NCI-H187 (cell line): ENCODE data around the gene SVOPL.
A peak's percentile ranks its signal among the peaks of the same experiment; 100 is the strongest.

Experiments used
- DNase-seq, 2 experiments: peaks; one replicate each; lab custom pipeline; 2025; lab: John Stamatoyannopoulos, UW

The SVOPL gene

DNA sequence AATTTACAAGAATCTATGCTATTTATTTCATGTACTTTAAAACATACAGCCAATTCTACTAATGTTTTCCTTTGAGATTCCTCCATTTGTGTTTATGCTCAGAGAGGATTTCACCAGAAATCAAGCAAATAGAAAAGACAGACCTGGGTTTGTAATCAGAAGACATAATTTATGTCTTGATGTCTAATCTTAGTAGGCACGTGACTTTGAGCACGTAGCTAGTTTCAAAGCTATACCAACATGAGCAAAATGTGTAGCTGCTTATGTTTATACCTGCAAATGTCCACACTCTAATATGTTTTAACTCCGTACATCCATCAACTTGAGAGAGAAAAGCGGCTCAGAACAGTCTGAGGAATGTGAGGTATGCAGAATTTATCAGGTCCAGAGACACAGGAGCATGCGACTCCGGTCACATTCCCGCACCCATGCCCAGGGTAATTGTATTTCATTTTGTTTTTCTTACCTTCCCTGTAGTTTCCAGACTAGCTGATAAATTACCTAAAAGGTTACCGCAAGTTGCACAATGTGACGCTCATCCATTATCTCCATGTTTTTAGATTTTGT lies 40.0 kb downstream of the SVOPL start:
- no peak for DNase-seq

DNA sequence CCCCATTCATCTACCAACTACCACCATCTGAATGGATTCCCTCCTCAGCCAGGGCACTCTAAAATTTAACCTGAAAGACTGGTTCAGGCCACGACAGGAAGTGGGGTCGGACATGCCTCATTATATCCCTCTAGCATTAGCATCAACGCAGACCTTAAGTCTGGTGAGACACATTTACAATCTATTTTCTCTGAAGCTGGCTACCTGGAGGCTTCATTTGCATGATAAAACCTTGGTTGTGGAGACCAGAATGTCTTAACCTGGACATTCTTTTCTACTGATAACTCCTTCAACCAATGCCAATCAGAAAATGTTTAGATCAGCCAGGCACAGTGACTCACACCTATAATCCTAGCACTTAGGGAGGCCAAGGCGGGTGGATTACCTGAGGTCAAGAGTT lies 42.3 kb downstream of the SVOPL start:
- no peak for DNase-seq

DNA sequence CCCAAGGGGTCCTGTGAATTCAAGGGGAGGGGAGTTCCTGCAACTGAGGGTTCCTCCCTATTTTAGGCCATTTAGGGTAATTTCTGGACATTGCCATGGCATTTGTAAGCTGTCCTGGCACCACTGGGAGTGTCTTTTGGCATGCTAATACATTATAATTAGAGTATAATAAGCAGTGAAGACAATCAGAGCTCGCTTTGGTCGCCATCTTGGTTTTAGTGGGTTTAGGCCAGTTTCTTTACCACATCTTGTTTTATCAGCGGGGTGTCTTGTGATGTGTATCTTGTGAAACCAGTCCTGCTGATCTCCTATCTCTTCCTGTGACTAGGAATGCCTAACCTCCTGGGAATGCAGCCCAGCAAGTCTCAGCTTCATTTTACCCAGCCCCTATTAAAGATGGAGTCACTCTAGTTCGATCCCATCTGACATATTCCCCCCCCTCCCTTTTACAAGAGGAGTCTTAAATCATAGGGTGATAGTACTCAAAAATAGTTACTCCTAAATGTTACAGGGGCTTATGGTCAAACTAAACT lies 43.2 kb downstream of the SVOPL start:
- DNase-seq: no peak

DNA sequence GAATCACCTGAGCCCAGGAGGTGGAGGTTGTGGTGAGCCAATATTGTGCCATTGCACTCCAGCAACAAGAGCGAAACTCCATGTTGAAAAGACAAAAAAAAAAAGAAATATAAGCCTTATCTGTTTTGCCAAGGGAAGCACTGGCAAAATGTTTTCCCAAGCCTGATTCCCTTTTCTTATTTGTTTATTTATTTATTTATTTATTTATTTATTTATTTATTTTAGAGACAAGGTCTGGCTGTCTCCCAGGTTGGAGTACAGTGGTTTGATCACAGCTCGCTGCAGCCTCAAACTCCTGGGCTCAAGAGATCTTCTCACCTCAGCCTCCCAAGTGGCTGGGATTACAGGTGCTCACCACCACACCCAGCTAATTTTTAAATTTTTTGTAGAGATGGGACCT lies 44.2 kb downstream of the SVOPL start:
- no peak for DNase-seq

DNA sequence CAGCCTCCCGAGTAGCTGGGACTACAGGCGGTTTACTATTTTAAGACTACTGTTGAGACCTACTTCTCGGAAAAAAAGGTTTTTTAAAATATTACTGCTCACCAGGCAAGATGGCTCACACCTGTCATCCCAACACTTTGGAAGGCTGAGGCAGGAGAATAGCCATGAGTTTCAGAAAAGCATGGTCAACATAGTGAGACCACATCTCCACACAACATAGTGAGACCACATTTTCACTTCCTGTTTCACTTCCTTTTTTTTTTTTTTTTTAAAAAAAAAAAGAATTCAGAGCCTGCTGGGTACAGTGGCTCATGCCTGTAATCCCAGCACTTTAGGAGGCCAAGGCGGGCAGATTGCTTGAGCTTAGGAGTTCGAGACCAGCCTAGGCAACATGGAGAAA lies 46.5 kb downstream of the SVOPL start:
- no peak for DNase-seq

DNA sequence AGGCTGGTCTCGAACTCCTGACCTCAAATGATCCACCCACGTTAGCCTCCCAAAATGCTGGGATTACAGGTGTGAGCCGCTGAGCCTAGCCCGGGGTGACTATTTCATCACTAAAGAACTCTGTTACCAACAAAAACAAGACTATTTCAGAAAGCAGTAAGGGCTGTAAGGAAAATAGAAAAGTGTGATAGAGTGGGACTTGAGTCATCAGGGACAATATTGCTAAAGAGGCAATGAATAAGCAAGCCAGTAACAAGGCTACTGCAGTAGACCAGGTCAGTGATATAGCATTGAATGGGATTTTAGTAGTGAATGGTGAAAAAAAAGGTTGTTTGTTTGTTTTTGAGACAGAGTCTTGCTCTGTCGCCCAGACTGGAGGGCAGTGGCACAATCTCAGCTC lies 51.7 kb downstream of the SVOPL start:
- no peak for DNase-seq

DNA sequence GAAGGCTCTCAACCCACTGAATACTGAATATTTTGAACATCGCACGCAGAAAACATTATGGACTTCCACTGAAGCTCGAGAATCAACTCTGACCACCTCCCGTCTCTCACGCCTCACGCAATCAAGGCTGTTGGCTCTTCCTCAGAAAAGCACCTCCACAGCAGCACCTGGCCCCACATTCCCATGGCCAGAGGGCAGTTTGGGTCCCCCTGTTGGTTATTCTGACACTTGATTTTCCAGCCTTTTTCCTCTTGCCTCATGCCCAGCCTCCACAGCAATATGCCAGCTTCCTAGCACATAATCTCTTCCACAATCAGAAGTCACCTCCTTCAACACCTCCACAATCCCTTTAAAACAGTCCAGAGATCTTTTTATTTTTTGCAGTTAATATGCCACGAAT lies 55.9 kb downstream of the SVOPL start:
- no peak for DNase-seq

DNA sequence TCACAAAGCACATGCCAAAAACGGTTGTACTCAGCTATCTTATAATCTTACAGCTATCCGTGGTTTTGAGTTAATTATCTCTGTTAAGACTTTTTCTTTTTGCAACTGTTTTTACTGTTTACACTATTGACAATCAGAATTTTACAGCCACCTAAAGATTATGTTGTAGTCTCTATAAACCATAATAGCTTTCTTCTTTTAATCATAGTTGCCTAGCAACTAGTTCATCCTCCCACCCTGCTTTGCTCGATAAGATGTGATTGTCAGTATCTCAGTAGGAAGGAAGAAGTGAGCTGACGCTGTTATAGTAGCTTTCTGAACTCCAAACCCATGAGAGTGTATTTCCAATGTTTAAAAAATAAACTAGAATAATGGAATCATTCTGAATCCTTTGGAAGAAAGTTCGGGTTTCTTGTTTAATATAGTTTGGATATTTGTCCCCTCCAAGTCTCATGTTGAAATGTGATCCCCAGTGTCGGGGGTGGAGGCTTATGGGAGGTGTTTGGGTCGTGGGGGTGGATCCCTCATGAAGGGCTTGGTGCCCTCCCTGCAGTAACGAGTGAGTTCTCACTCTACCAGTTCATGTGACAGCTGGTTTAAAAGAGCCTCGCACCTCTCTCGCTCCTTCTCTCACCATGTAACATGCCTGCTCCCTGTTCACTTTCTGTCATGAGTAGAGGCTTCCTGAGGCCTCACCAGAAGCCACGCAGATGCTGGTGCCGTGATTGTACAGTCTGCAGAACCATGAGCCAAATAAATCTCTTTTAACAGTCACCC lies 68.1 kb downstream of the SVOPL start:
- no peak for DNase-seq

DNA sequence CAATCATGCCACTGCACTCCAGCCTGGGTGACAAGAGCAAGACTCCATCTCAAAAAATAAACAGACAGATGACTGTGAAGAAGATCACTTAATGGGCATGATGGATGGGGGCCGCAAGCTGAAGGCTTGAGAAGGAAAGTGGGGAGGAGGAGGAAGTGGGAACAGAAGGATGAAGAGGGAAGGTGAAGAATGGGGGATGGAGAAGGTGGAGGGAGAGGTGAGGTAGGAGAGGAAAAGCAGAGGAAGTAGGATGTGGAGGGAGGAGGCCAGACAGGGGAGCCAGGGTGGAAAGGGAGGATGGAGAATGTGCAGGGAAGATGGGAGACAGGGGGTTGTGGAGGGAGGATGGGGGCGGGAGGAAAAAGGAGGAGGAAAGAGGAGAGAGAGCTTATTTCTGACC lies 68.8 kb downstream of the SVOPL start:
- DNase-seq: no peak

DNA sequence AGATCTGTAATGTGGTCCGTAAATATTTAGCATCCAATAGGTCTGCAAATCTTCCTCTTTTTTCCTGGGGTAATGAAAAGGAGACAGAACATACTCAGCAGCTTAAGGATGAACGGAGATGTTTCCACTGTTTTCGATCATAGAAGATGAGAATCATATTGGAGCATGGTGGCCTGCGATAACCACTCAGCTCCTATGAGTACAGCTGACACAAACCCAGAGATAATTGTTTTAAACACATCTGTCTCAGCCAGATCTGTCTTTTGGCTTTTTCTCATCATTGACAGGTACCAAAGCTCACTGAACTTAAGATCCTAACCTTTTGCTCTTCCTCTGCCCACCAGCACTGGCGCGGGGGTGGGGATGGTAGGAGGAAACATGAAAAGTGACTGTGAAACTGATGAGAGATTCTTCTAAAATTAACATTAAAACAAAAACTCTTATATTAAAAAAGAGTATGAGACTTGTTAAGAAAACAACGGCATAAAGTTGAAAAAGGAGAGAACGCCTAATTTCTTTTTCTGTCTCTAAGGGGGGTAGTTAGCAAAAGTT lies 71.0 kb downstream of the SVOPL start:
- DNase-seq: no peak

DNA sequence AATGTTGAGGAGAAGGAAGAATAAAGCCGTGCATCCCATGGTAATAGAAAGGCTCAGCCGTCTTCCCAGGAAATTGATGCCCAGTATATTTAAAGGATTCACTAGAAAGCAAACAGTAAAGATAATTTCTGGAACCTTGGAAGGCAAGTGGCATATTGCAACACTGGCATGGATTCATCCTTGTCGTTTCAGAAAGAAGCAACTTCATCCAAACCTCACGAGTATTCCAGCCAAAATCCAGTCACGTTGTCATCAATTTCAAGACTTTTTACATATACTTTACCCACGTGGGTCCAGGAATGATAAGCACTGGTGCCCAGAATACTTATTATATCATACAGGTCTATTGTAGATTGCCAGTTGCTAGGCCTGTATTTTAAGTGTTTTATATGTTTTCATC lies 73.8 kb downstream of the SVOPL start:
- DNase-seq: no peak

DNA sequence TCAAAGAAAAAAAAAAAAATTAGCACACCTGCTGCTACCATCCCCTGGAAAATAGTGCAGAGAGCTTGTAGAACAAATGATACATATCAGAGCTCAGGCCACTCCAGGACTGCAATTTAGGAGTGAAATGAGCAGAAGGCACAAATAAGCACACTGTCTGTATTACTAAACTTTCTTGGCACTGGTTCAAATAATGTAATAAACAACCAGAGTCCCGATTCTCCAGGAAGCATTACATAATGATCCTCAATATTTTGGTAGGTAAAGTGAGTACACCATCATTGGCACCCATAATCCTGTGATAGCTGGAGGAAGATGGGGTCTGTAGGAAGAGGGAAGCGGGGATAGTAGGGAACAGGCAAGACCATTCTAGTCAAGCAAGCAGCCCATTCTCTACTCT lies 74.3 kb downstream of the SVOPL start:
- no peak for DNase-seq

DNA sequence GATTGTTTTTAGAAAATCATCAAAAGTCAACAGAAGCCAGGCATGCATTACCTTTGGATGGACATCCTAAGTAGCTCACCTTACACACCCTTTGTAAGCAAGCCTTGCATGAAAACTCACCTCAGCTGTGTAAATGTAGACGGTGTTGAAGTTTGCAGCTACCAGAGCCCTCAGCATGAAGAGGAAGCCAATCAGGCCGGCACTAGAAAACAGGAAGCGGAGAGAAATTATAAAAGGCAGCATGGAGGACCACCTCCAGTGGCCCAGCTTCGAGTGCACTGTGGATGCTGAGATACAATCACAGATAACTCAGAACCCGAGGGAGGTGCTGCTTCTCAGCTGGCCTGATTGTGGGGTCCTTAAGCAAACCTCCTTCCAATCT lies 75.3 kb downstream of the SVOPL start:
- DNase-seq: peak; percentile 51 to 53

DNA sequence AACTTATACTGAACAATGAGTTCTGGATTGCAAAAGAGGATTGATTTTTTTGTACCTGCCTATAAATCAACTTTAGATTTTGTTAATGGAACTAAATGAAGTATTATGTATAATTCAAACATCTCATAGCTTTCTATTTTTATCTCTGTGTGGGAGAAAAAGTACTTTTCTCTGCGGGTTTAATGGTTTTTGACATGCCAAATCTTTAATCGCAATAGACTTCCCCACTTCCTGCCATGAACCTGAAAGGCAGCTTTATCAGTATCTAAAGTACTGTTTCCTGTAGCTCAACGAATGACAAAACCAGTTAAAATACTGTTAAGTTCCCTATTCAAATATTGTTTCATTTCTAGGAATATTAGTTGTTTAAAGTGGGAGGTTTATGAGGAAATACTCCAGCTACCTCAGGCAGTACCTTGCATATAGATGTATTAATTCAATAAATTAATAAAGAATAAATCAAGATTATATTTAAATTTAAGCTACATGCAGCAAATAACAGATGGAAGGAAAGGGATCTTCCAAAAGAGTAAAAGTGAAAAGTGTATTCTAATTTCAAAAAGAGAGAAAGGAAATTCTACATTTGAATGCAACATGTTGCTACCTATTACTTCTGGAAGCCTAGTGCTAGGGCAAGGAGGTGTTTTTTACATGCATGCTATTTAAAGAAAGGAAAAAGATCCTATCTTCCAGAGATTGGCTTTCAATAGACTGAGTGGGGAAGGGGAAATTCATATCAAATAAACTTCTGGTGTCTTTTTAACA lies 75.9 kb downstream of the SVOPL start:
- DNase-seq: no peak

DNA sequence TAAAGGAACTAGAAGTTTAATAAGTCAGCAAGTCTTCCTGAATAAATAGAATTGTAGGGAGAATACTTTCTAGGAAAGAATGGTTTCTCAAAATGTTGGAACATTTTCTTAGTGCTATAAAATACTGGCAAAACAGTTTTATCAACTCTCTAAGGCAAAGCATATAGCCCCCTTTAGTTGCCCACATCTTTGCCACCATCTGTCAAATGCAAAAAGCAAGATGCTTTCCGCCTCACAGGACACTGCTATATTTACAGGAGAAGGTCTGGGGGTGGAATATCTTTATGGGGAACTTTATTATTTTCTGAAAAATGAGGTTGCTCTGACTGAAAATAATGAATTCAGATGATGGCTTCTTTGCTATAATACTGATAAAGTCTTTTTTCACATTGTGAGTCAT lies 78.3 kb downstream of the SVOPL start:
- no peak for DNase-seq

DNA sequence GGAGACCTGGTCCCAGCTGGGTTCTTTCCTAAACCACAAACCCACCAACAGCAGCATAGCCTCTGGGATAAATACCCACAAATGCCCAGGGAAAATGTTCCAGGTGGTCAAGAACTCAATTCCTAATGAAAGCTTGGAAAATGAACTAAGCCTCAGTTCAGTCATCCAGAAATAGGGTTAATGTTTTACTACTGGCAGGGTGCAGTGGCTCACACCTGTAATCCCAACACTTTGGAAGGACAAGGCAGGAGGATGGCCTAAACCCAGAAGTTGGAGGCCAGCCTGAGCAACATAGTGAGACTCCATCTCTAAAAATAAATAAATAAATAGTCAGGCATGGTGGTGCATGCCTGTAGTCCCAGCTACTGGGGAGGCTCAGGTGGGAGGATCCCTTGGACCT lies 82.2 kb downstream of the SVOPL start:
- no peak for DNase-seq

DNA sequence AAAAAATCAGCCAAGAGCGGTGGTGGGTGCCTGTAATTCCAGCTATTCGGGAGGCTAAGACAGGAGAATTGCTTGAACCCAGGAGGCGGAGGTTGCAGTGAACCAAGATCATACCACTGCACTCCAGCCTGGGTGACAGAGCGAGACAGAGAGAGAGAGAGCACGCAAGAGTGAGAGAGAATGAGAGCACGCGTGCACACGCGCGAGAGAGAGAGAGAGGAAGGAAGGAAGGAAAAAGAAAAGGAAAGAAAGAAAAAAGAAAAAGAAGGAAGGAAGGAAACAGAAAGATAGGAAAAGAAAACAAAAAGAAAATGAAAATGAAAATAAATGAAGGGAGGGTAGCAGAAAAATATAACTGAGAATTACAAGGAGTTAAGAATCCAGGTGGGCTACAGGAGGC lies 82.7 kb downstream of the SVOPL start:
- no peak for DNase-seq

DNA sequence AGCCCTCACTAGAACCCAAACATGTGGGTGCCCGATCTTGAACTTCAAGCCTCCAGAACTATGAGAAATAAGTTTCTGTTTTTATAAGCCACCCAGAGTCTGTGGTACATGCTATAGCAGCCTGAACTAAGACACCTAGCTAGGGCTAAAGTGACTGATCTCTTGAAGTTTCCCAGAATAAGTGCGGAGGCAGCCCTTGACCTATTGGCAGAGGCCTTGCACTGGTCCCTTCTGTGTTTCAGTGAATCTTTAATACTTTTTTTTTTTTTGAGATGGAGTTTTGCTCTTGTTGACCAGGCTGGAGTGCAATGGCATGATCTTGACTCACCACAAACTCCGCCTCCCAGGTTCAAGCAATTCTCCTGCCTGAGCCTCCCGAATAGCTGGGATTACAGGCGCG lies 85.1 kb downstream of the SVOPL start:
- DNase-seq: no peak

DNA sequence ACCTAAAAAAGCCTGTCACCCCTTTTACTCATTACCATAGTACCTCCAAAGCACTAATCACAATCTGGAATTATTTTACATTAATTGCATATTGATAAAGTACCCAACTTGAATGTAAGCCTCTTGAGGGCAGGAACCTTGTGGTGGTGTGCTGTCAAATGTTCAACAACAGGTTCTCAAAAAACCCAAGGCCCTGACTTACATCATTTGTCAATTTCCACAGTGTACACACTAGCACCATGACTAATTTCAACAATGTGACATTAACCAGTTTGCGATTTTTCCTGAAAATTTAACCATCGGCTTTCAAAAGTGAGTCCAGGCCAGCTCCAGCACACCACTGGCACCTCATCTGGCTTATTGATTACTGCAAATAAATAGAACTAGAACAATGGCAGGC lies 87.5 kb downstream of the SVOPL start:
- no peak for DNase-seq

DNA sequence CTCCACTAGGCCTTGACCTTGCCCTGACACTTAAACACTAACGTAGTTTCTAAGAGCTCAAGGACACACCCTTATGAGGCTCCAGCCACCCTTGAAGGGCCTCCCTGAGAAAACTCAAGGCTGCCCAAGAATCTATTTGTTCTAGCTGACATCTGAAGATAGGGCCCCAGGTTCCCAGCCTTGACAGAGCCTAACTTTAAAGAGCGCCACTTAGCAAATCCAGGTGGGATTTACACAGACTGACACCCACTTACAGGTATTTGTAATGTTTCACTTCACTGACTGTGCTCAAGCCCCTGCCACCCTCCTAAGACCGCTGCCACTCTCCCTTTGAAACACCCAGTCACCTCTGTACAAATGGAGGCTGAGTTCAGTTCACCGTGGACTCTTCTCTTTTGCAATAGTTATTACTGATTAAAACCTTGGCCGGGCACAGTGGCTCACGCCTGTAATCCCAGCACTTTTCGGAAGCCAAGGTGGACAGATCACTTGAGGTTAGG lies 90.4 kb downstream of the SVOPL start:
- no peak for DNase-seq

DNA sequence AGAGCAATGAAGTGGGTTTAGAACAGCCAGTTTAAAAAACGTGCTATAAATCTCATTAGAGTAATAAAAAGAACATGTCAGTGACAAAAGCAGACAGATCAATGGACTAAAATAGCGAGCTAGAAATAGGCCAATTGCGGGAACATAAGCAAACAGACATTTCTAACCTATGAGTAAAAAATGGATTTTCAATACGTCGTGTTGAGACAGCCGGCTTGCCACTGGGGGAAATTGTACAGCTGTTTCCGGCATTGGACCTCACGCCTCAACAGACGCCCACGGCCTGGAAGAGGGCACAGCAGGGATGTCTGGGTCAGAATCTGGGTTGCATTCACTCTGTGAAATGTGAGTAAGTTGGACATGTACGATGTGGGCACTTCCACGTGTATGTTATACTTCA lies 92.9 kb downstream of the SVOPL start:
- DNase-seq: no peak

DNA sequence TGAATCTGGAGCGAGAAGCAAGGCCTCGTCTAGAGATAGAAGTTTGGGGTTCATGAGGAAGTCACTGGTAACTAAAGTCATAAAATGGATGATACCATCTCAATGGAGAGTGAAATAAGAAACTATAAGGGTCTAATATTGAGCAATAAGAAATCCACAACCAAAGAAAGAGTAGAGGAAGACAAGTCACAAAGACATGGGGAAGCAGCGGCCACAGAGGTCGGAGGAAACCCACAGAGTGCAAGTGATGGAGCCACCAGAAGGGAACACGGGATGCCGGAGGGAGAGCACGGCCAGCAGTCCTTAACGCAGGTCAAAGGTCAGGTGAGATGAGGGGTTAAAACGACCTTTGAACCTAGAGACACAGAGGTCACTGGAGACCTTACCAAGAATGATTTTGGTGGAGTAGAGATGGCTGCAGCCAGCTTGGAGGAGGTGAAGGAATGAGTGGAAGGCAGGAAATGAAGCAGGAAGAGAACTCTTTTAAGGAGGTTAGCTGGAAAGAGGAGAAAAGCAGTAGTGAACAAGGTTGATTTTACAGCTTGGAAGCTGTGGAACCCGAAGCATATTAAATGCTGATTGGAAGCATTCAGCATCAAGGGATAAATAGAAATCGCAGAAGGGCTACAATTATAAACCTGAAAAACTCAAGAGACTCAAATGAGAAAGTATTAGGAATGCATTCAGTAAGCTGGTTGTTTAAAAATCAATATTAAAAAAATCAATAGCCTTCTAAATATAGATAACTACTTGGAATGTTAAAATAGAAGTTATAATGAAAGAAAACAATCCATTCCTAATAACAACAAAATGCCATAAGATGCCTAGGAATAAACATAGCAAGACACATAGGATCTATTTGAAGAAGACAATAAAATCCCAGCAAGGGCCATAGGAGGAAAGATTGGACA lies 93.7 kb downstream of the SVOPL start:
- no peak for DNase-seq
